ENCODE data around the gene PPM1H.

The PPM1H gene

DNA sequence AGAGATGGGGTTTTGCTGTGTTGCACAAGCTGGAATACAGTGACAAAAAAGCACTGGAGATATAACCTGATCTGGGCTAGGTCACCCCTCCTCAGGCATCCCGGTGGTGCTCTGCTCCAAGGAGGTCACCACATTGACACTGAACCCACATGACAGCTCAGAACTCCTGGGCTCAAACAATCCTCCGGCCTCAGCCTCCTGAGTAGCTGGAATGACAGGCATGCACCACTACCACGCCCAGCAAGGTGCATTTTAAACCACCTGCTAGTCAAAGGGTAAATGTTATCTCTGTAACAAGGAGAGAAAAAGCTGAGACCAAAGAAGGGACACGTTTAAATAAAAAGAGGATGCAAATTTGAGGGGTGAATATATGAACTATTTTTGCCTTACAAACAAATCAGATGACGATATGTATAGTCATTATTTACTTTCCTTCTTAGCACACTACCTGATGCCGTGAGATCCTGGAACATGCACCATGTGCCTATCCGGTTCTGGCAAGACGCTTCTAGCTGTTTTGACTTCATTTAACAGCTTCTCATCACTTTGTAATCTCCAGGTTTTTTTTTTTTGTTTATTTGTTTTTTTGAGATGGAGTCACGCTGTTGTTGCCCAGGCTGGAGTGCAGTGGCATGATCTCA lies 135.1 kb downstream of the PPM1H start:
- TF ChIP-seq ZNF433 (tag by site-specific recombination; IDR thresholded peaks at IDR 0.05; ENCODE audit: low read depth) = no peak
- 0 out of 2 replicates have a peak, but pooled peaks have one; percentile 10 for TF ChIP-seq GLIS1 (tag by site-specific recombination; IDR thresholded peaks at IDR 0.05)
- H3K27ac ChIP-seq (ENCODE audit: extremely low read depth, low read depth, low read length) = no peak overlapping the region
- POLR2A ChIA-PET = no interaction called here

DNA sequence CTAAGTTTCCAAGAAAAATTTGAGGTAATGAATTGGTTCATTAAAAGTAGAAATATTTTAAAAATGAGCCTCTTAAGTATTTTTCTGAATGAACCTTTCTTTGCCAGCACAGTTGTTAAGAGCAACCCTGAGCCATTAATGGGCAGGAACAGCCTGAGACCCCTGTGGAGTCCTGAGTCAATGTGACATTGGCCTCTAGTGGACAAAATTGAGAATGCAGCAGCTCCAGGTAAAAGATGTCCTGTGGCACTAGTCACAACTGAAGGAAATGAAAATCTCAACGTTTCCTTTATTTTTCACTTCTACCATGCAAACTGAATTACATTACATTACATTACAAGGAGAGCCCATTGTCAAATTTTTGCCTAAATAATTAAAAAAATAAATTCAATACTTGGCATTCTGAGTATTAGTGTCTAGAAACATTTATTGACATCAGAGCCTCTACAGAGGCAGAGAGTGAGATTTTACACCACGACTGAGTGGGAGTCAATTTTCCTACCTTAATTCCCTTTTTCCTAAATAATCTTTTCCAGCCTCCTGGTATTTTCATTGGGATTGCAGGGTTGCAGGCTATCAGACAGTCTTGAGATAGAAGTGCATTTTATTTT lies 135.7 kb downstream of the PPM1H start:
- H3K4me1 ChIP-seq (ENCODE audit: control insufficient read depth, insufficient read depth, low read length) = peaks cover 3% of the 10 kb centered on the region; the same call in 1 of the 2 replicates
- H3K9me3 ChIP-seq (ENCODE audit: control insufficient read depth, insufficient read depth, low read depth, low read length) = no peaks in the 10 kb centered on the region
- peaks cover 0 to 20% of the 10 kb centered on the region in 2 experiments; a peak in 1 of 3 replicates for H3K36me3 ChIP-seq (ENCODE audit: control insufficient read depth in 2 of 2, insufficient read depth in 1 of 2, low read length in 2 of 2)
- no peak overlapping the region for H3K27ac ChIP-seq (ENCODE audit: extremely low read depth, low read depth, low read length)
- ChIA-PET CTCF (interaction anchor here (0.6 to 8.3 kb wide), 20 partner anchors 8 to 414 kb away, joined by 3 to 90 read pairs (median 4); partner anchors contain the start of genes MON2 and PPM1H), POLR2A (no interaction called here)
- H3K4me3 ChIP-seq (ENCODE audit: low read depth, low read length) = no peak overlapping the region
- TF ChIP-seq, protein P1, sequence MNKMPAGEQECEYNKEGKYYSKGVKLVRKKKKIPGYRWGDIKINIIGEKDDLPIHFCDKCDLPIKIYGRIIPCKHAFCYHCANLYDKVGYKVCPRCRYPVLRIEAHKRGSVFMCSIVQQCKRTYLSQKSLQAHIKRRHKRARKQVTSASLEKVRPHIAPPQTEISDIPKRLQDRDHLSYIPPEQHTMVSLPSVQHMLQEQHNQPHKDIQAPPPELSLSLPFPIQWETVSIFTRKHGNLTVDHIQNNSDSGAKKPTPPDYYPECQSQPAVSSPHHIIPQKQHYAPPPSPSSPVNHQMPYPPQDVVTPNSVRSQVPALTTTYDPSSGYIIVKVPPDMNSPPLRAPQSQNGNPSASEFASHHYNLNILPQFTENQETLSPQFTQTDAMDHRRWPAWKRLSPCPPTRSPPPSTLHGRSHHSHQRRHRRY (tag by site-specific recombination; IDR thresholded peaks at IDR 0.05) = no peak
- TF ChIP-seq ZBTB48 (tag by site-specific recombination; IDR thresholded peaks at IDR 0.05) (no peak), ZNF677 (tag by site-specific recombination; IDR thresholded peaks at IDR 0.05) (no peak), PATZ1 (tag by site-specific recombination; IDR thresholded peaks at IDR 0.05) (no peak), ZNF280D (tag by site-specific recombination; IDR thresholded peaks at IDR 0.05) (no peak), ZNF658 (tag by site-specific recombination; IDR thresholded peaks at IDR 0.05) (no peak), ZNF433 (tag by site-specific recombination; IDR thresholded peaks at IDR 0.05; ENCODE audit: low read depth) (no peak), ZNF660 (tag by site-specific recombination; IDR thresholded peaks at IDR 0.05) (peak; percentile 47; the same call in 1 of the 2 replicates), SETDB1 (IDR thresholded peaks at IDR 0.05; ENCODE audit: insufficient read length, low read length) (no peak), SALL2 (tag by site-specific recombination; IDR thresholded peaks at IDR 0.05; ENCODE audit: borderline replicate concordance) (no peak), ZNF792 (tag by site-specific recombination; IDR thresholded peaks at IDR 0.05) (no peak), ZNF654 (tag by site-specific recombination; IDR thresholded peaks at IDR 0.05; ENCODE audit: low read depth) (peak; percentile 93), ZNF341 (tag by site-specific recombination; IDR thresholded peaks at IDR 0.05; ENCODE audit: low read depth) (peak; percentile 62), KLF10 (tag by site-specific recombination; IDR thresholded peaks at IDR 0.05) (no peak), ZNF571 (tag by site-specific recombination; IDR thresholded peaks at IDR 0.05) (no peak), YY2 (tag by site-specific recombination; IDR thresholded peaks at IDR 0.05) (no peak), ZXDB (tag by site-specific recombination; IDR thresholded peaks at IDR 0.05) (no peak), ZSCAN30 (tag by site-specific recombination; IDR thresholded peaks at IDR 0.05) (peak; percentile 63; the same call in 1 of the 2 replicates), ZNF529 (tag by site-specific recombination; IDR thresholded peaks at IDR 0.05; ENCODE audit: insufficient replicate concordance) (no peak), CTCF (tag by site-specific recombination; IDR thresholded peaks at IDR 0.05) (peak; percentile 35; the same call in 1 of the 2 replicates)
- TF ChIP-seq, protein P2, sequence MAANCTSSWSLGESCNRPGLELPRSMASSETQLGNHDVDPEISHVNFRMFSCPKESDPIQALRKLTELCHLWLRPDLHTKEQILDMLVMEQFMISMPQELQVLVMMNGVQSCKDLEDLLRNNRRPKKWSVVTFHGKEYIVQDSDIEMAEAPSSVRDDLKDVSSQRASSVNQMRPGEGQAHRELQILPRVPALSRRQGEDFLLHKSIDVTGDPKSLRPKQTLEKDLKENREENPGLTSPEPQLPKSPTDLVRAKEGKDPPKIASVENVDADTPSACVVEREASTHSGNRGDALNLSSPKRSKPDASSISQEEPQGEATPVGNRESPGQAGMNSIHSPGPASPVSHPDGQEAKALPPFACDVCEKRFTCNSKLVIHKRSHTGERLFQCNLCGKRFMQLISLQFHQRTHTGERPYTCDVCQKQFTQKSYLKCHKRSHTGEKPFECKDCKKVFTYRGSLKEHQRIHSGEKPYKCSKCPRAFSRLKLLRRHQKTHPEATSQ (tag by site-specific recombination; IDR thresholded peaks at IDR 0.05) = no peak

More for the DNA sequence above, 135.1 kb downstream of the PPM1H start:
- CTCF ChIA-PET = interaction anchor here (0.6 to 8.3 kb wide), 22 partner anchors 9 to 967 kb away, joined by 3 to 90 read pairs (median 4); partner anchors contain the start of genes MON2 and PPM1H
- H3K36me3 ChIP-seq (ENCODE audit: control insufficient read depth in 2 of 2, insufficient read depth in 1 of 2, low read length in 2 of 2) = peaks cover 0 to 20% of the 10 kb centered on the region in 2 experiments; a peak in 1 of 3 replicates
- H3K4me3 ChIP-seq (ENCODE audit: low read depth, low read length) = no peak overlapping the region
- H3K4me1 ChIP-seq (ENCODE audit: control insufficient read depth, insufficient read depth, low read length) = peaks cover 3% of the 10 kb centered on the region; the same call in 1 of the 2 replicates
- no peaks in the 10 kb centered on the region for H3K9me3 ChIP-seq (ENCODE audit: control insufficient read depth, insufficient read depth, low read depth, low read length)
